NCI-H1930 (cell line): ENCODE measurements around the gene DGKQ.
"Not testable (repeated sequence)": the region's sequence is repeated elsewhere in the genome, so short reads cannot be mapped to it uniquely, and the experiment has no call there.

Source experiments
- DNase-seq, 2 experiments: peaks; one replicate each; lab custom pipeline; 2025; lab: John Stamatoyannopoulos, UW

The DGKQ gene

GRCh38 chr4:949656-950055 lies 23.7 kb downstream of the DGKQ start:
- DNase-seq = no peak

GRCh38 chr4:948936-949300 lies 24.5 kb downstream of the DGKQ start:
- DNase-seq = no peak

- no peak for DNase-seq
These were observed 25.1 kb downstream of the DGKQ start for GRCh38 chr4:948101-948935.

- DNase-seq = no peak
These were observed 25.8 kb downstream of the DGKQ start for GRCh38 chr4:947491-947971.

- no peak for DNase-seq
These were observed 26.6 kb downstream of the DGKQ start for GRCh38 chr4:946517-947471.

GRCh38 chr4:946103-946450 lies 27.3 kb downstream of the DGKQ start:
- DNase-seq = no peak

- DNase-seq = no peak
These were observed 27.9 kb downstream of the DGKQ start for GRCh38 chr4:945274-946102.

- DNase-seq = not testable (repeated sequence)
These were observed 33.9 kb downstream of the DGKQ start for GRCh38 chr4:939508-939907.

- DNase-seq = no peak
These were observed 40.7 kb downstream of the DGKQ start for GRCh38 chr4:932713-933070.

- peak; percentile 87 to 91 for DNase-seq
These were observed 41.2 kb downstream of the DGKQ start, which contains the start of the genes GAK and TMEM175 for GRCh38 chr4:931960-932712. GAK (minus strand) TSS chr4:932316; CDS start chr4:932187, 129 bp downstream. TMEM175 (plus strand) TSS chr4:932460; CDS start chr4:947740, 15,280 bp downstream.

GRCh38 chr4:931194-931959 lies 42.0 kb downstream of the DGKQ start:
- no peak for DNase-seq

GRCh38 chr4:930827-931193 lies 42.6 kb downstream of the DGKQ start:
- no peak for DNase-seq

- no peak for DNase-seq
These were observed 43.3 kb downstream of the DGKQ start for GRCh38 chr4:930028-930551.

GRCh38 chr4:929096-929765 lies 44.1 kb downstream of the DGKQ start:
- no peak for DNase-seq

- DNase-seq = not testable (repeated sequence)
These were observed 45.8 kb downstream of the DGKQ start for GRCh38 chr4:927566-927965.

GRCh38 chr4:926538-926937 lies 46.8 kb downstream of the DGKQ start:
- DNase-seq = peak in 1 of 2 experiments; percentile 11

- no peak for DNase-seq
These were observed 47.4 kb downstream of the DGKQ start for GRCh38 chr4:925771-926500.

- no peak for DNase-seq
These were observed 48.2 kb downstream of the DGKQ start for GRCh38 chr4:925171-925570.
